ENCODE results near the gene QRFP. TPM values are rescaled to one million over a fixed set of nuclear protein-coding genes. Genes with fewer than 3 reads are reported as not detected.

Gene QRFP
- total and polyA plus RNA-seq, 2 of the 8 experiments (the other 6 are each of a cell fraction or from before 2014, with no cell fraction given): not detected

DNA sequence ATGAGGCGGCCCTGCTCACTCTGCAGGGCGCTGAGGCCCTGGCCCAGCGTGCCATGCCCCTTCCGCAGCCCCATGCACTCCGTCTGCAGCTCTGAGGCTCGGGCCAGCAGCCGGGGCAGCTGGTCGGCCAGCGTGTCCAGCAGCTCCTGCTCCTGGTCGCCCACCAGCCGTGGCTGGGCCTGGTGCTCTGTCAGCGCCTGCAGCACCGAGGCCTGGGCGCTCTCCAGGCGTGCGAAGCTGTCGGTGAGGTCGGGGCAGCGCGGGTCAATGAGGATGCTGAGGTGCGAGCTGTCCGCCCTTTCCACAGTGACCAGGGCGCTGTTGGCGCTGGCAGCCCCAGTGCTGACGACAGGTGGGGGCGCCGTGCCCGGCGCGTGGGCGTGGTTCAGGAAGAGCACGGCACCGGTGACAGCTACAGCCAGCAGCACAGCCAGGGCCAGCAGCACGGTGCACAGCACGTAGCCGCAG lies 33.0 kb upstream of the QRFP start (continued):
- no peak for TF ChIP-seq POLR2A (IDR thresholded peaks at IDR 0.05; ENCODE audit: control extremely low read depth in 1 of 2, low read depth in 2 of 2, low read length in 2 of 2)

Measured in H1 (cell line).